CD4-positive, alpha-beta T cell treated with Interferon gamma for 1 hour (primary cell): ENCODE data around the gene DOCK6.

Source experiments
- DNase-seq: peaks from one replicate; pipeline ENCODE4 v3.0.0-alpha.2; 2020

Gene DOCK6

DNA sequence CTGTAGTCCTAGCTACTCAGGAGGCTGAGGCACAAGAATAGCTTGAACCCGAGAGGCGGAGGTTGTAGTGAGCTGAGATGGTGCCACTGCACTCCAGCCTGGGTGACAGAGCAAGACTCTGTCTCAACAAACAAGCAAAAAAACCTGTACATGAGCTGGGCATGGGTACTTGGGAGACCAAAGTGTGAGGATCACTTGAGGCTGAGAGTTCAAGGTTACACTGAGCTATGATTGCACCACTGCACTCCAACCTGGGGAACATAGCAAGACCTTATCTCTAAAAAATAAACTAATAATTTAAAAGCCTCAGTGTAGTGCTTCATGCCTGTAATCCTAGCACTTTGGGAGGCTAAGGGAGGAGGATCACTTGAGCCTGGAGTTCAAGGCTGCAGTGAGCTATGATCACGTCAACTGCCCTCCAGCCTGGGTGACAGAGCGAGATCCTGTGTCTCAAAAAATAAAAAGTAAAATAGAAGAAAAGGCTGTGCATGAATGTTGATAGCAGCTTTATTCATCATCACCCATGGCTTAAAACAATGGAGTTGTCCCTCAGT lies 12.3 kb upstream of the DOCK6 start:
- DNase-seq = no peak

DNA sequence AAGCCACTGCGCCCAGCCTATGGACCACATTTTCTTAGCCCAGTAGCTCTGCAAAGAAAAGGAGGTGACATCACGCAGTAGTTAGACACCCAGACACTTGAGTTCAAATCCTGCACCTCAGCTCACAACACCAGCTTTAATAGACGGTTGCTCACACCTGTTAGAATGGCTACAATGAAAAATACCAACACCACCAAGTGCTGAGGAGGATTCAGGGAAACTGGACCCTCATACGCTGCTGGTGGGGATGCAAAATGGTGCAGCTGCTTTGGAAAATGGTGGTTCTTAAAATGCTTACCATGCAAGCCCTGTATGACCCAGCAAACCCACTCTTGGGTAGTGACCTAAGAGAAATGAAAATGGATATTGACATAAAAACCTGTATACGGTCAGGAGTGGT lies 11.7 kb upstream of the DOCK6 start:
- no peak for DNase-seq

DNA sequence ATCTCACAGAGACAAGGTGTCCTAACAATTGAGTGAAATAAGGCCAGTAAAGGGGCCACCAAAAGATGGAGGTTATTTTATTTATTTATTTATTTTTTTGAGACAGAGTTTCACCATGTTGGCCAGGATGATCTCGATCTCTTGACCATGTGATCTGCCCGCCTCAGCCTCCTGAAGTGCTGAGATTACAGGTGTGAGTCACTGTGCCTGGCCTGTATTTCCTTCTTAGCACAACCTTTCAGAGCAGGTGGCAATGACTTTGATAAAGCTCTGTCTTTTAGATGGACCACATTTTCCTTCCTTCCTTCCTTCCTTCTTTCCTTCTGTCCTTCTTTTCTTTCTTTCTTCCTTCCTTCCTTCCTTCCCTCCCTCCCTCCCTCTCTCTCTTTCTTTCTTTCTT lies 11.0 kb upstream of the DOCK6 start:
- DNase-seq = no peak

DNA sequence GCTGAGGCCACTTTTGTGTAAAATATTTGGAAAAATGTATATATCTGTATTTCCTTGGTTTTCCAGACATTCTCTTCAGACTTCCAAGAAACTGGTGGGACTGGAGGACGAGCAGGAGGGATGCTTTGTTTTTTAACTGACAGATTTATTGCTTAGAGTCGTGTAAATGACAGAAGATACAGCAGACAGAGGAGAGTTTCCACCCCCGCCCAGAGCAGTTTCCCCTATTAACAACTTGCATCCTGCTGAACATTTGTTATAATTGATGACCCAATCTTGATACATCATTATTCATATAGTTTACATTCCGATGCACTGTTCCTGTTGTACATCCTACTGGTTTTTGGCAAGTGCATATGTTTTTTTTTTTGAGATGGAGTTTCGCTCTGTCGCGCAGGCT lies 7.1 kb upstream of the DOCK6 start:
- no peak for DNase-seq

DNA sequence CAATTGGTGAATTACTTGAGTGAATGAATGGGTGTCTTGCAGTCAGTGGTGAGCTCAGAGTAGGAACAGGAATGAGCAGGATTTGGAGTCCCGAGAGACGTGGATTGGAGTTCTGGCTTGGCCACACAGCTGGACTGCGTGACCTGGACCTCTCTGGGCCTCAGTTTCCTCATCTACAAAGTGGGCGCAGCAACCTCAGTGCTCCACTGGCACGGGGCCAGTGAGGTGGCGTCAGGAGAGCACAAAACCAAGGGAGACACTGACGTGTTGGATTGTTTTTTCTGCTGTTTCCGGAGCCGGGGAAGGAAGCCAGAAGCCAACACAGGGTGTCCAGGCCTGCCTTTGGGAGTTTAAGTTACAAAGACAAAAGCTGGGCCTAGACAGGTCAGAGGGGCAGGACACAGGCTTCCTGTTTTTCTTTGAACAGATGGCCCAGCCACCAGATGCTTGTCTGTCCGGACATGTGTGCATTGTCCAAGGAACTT lies 6.5 kb upstream of the DOCK6 start:
- DNase-seq = no peak

DNA sequence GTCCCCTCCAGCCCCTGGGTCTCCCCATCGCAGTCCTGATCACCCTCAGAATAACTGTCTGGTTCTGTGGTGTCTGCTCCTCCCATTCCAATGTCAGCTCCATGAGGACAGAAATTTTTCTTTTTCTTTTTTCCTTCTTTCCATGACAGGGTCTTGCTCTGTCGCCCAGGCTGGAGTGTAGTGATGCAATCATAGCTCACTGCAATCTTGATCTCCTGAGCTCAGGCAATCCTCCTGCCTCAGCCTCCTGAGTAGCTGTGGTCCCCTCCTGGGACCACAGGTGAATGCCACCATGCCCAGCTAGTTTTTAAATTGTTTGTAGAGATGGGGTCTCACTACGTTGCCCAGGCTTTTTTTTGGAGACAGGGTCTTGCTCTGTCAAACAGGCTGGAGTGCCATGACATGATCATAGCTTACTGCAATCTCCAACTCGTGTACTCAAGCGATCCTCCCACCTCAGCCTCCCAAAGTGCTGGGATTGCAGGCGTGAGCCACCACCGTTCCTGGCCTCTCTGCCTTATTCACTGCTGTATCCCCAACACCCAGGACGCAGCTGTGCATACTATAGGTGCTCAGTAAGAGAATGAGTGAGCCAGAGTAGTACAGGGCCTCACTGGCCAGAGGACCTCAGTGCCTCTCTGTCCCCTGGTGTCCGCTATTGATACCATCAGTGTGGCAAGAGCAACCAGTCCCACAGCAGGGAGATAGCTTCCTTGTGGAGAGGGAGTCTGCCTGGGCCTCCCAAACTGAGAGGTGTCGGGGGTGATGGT lies 5.2 kb upstream of the DOCK6 start:
- no peak for DNase-seq

DNA sequence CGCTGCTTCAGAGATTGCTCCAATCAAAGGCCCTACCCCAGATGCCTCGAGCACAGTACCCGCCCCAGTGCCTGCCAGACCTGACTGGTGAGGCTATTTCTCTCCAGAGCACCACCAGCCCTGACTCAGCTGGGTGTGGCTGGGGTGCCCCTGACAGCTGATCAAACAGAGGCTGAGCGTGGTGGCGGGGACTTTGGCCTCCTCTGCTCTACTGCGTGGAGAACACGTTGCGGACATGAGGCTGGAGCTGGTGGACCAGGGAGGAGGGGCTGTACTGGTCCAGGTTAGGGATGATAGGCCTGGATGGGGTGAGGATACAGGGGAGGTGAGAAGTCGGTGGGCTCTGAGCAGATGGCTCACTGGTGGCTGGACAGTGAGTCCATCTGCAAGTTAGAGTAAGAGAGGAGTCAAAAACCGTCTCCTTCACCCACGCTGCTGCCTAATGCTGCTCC lies 3.5 kb upstream of the DOCK6 start:
- DNase-seq = no peak

DNA sequence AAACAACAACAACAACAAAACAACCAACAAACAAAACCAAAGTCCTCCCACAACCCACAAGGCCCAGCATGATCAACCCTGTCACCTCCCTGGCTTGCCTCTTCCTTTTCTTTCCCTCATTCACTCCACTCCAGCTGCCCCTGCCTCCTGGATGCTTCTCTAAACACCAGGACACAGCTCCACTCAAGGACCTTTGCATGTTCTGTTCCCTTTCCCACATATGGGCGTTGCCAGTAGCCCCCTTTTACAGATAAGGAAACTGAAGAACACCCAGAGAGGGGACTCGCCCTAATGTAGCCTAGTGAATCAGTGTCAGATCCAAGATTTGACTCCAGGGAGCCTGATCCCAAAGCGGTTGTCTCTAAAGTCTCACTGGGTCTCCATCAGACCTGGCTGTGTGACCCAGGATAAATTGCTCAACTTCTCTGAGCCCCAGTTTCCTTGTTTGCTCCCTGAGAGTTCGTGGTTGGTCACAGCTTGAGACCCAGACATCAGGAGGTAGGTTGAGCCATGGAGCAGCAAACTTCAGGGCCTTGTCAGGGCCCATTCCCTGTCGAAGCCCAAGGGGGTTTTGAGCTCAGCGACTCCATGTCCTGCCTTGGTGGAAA lies 3.0 kb upstream of the DOCK6 start:
- no peak for DNase-seq

DNA sequence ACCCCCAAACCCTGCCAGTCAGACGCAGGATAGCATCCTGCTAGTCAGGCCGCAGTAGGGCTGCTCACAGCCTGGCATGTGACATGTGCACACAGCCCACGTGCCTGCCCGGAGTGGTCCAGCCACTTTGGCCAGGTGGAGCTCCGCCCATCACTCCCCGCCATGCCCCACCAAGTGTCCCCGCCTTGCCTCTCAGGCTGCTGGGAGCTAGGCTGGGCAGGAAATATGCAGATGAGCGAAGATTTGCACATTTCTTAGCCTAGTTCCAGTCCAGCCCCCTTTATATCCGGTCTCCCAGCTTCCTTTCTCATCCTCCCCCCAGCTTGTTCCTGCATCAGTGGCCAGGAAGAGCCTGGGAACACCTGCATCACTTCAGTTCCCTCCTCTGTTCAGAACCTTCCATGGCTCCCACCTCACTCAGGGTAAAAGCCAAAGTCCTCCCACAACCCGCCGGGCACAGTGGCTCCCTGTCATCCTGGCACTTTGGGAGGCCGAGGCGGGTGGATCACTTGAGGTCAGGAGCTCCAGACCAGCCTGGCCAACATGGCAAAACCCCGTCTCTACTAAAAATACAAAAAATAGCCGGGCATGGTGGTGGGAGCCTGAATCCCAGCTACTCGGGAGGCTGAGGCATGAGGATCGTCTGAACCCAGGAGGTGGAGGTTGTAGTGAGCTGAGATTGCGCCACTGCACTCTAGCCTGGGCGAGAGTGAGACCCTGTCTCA lies 2.3 kb upstream of the DOCK6 start:
- no peak for DNase-seq

DNA sequence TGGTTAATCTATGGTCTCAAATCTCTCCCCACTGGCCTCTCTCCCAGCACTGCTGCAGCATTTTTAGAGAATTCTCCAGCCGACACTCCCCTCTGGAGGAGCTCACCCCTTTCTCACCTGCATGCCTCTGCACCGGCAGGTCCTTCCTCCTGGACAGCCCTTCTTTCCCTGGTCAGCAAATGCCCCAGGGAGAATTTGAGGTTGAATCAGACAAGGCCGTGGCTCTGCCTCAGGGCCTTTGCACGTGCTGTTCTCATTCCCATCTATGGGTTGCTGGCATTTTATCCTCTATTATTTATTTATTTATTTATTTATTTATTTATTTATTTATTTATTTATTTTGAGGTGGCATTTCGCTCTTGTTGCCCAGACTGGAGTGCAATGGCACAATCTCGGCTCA lies 1.4 kb upstream of the DOCK6 start:
- no peak for DNase-seq

DNA sequence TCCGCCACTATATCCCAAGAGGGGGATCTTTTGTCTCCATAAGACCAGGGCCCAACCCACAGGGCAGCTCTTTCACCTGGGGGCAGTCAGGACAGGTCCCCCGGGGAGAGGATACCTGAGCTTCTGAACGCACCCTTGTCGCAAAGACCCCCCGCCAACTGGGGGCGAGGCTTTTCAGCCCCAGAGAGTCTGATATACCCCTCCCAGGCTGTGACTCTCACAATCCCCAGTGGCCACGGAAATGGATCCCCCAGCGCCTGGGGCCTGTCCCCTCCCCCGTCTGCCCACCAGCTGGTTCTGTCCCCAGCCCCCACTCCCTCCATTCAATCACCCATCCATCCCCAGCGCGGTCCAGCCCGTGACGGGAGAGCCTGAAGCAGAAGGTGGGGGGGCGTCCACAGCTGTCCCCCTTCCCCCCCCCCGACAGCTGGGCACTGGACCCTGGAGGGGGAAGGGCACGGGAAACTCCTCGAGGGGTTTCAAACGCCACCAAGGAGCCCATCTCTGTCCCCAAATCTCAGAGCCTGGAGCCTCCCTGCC lies 823 bp downstream of the DOCK6 start:
- DNase-seq = no peak

DNA sequence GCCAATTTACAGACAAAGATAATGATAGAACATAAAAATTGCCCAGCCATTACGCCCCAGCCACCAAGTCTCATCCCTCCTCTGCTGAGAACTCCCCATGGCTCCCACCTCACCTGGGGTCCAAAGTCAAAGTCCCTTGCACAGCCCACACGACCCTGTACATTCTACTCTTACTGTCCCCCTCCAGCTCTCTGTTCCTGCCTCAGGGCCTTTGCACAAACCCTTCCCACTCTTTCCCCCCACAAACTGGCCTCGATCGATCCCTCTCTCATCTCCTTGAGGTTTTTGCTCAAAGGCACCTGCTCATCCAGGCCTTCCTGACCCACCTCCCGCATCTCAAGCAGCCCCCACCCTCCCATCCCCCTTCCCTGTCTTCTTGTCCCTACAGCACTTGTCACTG lies 1.3 kb downstream of the DOCK6 start:
- DNase-seq = no peak

DNA sequence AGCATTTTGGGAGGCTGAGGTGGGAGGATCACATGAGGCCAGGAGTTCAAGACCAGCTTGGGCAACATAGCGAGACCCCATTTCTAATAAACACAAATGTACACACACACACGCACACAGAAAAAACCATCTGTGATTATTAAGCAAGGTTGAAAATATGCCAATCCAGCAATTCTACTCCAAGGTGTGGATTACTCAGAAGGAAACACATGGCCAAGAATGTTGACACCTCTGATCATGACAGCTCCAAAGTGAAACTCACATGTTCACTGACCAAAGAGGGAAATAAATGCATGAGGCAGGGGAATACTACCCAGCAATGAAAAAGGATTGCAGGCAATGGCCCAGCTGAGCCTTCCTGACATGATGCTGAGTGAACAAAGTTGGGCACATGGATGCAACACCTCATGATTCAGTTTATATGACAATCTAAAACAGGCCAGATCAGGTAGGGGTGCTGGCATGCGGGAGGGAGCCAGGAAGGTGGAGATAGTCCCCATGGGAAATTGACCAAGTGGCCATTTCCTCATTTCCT lies 4.4 kb downstream of the DOCK6 start:
- DNase-seq = no peak

DNA sequence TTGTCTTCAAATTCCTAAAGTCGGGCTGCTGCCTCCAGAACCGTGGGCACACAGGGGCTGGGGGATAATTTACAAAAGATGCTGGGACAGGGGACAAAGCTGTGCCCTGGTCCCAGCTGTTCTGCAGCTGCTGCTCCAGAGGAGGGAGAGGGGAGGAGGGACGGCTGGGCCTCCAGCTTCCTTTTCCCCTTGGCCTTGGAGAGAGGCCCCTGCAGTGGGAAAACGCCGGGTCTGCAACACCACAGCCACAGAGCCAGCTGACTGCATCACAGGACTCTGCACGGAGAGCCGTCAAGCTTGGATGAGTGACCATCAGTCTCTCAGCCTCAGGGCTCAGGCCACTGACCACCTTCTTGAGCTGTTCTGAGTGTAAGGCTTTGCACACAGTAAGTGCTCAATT lies 6.1 kb downstream of the DOCK6 start:
- no peak for DNase-seq

DNA sequence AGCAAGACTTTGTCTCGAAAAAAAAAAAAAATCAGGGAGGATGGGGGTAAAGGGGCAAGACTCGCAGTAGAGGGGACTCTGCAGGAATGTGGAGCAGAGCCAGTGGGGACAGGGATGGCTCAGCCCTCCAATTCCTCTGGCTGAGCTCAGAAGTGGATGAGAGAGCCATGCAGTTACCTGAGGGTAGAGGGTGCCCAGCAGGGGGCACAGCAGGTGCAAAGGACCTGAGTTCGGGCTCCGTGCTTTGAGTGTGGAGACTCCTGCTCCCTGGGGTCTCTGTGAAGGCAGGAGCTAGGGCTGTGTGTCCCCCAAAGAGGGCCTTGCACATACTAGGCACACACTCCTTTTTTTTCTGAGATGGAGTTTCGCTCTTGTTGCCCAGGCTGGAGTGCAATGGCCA lies 7.7 kb downstream of the DOCK6 start:
- DNase-seq = no peak

DNA sequence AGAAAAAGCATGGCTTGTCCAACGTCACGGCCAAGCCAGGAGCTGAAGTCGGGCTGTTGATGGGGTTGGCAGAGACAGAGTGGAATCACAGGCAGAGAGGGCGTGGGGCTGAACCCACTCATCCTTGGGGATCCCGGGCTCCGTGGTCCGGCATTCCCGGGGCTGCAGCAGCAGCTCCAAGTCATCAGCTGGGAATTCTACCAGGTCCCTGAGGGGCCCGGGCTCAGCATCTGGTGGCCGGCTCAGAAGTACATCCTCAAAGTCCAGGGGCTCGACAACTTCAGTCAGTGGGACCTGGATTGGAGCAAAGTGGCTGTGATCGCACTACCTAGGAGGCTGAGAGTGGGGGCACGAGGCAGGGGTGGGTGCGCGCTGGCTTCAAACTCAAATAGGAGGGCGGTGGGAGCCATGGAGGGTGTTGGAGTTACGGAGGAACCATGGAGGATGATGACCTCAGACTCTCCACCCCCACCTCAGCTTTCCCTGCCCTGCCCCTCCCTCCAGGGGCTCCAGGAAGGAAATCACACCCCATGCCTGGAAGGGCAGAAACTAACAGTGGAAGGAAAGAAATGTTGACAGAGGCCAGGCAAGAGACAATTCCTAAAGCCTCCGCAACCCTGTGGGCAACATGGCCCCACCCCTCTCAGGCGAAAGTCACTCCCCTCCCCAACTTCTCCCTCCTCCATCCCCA lies 9.5 kb downstream of the DOCK6 start:
- no peak for DNase-seq

DNA sequence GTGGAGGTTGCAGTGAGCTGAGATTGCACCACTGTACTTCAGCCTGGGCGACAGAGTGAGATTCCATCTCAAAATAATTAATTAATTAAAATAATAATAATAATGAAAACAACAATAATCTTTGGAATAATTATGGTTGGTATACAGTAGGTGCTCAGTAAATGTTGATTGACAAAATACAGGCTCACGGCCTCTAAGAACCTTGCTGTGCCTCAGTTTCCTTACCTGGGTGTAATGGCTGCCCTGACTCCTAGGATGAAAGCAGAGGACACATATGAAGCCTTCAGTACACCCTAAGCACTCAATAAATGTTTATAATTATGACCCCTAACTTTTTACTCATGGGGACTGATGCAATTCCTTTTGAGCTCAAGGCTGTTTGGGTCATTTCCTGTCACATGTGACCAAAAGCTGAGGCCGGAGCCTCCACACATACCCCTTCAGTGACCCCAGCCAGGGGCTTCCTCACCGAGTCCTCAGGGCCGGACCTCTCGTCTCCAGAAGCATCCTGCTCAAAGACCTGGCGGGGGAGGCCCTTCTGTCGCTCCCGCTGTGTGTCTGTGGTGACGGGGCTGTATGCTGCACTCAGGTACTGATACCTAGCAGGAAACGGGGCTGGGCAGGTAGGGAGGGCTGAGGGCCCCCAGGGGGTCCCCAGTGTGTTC lies 10.5 kb downstream of the DOCK6 start:
- no peak for DNase-seq

DNA sequence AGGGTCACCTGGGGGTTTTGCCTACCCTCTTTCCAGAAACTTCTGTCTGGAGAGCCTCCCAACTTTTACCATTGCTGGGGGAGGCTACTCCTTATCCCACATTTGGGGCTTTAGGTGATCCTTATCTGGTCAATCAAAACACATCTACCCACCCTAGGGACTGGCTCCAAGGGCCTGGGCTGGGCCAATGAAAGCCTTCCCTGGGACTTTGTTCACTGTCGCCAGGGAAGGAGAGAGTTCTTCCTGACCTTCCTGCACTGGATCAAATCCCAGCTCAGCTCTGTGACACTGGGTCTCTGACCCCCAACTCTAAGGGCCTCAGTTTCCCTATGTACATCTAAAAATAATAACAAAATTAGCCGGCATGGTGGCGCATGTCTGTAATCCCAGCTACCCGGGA lies 11.1 kb downstream of the DOCK6 start:
- DNase-seq = no peak

DNA sequence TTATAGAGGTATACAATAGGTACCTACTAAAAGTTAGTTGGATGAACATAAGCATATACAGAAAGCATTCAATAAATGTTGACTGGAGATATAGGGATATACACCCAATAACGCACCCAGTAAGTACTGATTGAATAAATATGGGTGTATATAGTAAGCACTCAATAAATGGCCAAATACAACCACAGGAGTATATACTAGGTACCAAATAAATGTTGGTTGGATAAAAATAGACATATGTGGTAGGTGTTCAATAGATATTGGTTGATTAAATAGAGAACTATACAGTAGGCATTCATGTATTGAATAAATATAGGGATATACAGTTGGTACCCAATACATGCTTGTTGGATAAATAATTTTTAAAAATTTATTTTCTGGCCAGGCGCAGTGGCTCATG lies 13.5 kb downstream of the DOCK6 start:
- DNase-seq = no peak

DNA sequence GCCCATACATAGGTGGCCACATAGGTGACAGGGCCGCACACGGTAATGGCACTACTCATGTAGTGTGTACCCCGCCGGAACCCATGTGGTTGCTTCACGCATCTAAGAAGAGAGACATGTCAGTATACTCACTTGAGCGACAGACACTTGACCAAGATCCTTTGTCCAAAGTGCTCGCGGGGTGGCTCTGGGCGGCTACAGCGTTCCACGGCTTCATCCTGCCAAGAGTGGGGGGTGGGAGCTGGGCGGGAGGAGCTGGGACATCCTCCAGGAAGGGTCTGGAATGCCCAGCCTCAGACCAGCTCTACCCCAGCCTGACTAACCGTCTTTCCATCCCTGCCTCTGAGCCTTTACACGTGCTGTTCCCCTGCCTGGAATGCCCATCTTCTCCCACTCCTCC lies 14.4 kb downstream of the DOCK6 start:
- DNase-seq = no peak

DNA sequence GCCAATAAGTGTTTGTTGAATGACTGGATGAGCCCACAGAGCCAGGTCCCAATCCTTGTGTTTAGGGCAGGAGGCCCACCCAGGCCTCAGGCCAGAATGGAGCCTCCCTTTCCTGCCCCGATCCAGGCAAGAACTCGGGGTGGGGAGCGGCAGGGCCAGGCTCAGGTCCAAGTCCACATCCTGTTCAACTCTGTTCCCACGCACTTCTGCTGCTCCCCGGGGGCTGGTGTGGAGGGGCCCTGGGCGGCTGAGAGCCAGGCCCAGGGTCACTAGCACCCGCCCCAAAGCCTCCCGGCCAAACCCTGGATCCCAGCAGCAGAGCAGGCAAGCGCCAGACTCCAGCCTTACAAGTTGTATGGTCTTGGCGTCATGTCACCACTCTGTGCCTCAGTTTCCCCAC lies 14.9 kb downstream of the DOCK6 start:
- DNase-seq = no peak

DNA sequence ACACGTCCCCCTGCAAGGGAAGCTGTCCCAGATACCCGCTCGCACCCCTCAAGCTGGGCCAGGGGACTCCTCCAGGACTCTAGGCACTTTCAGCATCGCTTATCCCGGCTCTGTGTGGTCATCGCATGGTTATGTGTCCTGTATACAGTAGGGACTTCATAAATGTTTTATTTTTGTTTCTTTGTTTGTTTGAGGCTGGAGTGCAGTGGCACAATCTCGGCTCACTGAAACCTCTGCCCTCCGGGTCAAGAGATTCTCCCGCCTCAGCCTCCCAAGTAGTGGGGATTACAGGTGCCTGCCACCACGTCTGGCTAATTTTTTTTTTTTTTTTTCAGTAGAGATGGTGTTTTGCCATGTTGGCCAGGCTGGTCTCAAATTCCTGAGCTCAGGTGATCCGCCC lies 15.4 kb downstream of the DOCK6 start:
- no peak for DNase-seq
